ENCODE measurements around the gene LCNL1.
A peak's percentile ranks its signal among the peaks of the same experiment; 100 is the strongest.

The LCNL1 gene

GRCh38 chr9:136965771-136966484 is 16.9 kb upstream of the LCNL1 start:
- TF ChIP-seq CTCF (IDR thresholded peaks at IDR 0.05; ENCODE audit: poor library complexity, severe bottlenecking) = no peak
- Histone ChIP-seq H3K27ac (ENCODE audit: poor library complexity, severe bottlenecking) (no peak overlapping the region), H3K27me3 (ENCODE audit: insufficient read depth, poor library complexity, severe bottlenecking) (no peaks in the 10 kb centered on the region), H3K9me3 (ENCODE audit: severe bottlenecking) (no peaks in the 10 kb centered on the region), H3K4me1 (ENCODE audit: insufficient read depth, poor library complexity, severe bottlenecking) (no peaks in the 10 kb centered on the region), H3K36me3 (ENCODE audit: low read depth) (no peaks in the 10 kb centered on the region), H3K4me3 (ENCODE audit: severe bottlenecking) (no peak overlapping the region)
- DNase-seq (ENCODE audit: low spot score) = no peak
- ATAC-seq (ENCODE audit: low read depth) = no peak

GRCh38 chr9:136968333-136969127 is 14.3 kb upstream of the LCNL1 start:
- Histone ChIP-seq H3K4me3 (ENCODE audit: severe bottlenecking) (no peak overlapping the region), H3K9me3 (ENCODE audit: severe bottlenecking) (no peaks in the 10 kb centered on the region), H3K36me3 (ENCODE audit: low read depth) (no peaks in the 10 kb centered on the region), H3K4me1 (ENCODE audit: insufficient read depth, poor library complexity, severe bottlenecking) (no peaks in the 10 kb centered on the region), H3K27me3 (ENCODE audit: insufficient read depth, poor library complexity, severe bottlenecking) (no peaks in the 10 kb centered on the region), H3K27ac (ENCODE audit: poor library complexity, severe bottlenecking) (no peak overlapping the region)
- DNase-seq (ENCODE audit: low spot score) (no peak), ATAC-seq (ENCODE audit: low read depth) (no peak)
- no peak for TF ChIP-seq CTCF (IDR thresholded peaks at IDR 0.05; ENCODE audit: poor library complexity, severe bottlenecking)

- no peaks in the 10 kb centered on the region for H3K36me3 ChIP-seq (ENCODE audit: low read depth)
- no peak overlapping the region for H3K27ac ChIP-seq (ENCODE audit: poor library complexity, severe bottlenecking)
- no peaks in the 10 kb centered on the region for H3K9me3 ChIP-seq (ENCODE audit: severe bottlenecking)
- no peak overlapping the region for H3K4me3 ChIP-seq (ENCODE audit: severe bottlenecking)
- DNase-seq (ENCODE audit: low spot score) (no peak), ATAC-seq (ENCODE audit: low read depth) (peak; percentile 21; the same call in 1 of the 3 replicates)
- H3K4me1 ChIP-seq (ENCODE audit: insufficient read depth, poor library complexity, severe bottlenecking) = no peaks in the 10 kb centered on the region
- TF ChIP-seq CTCF (IDR thresholded peaks at IDR 0.05; ENCODE audit: poor library complexity, severe bottlenecking) = no peak
- H3K27me3 ChIP-seq (ENCODE audit: insufficient read depth, poor library complexity, severe bottlenecking) = no peaks in the 10 kb centered on the region
Measured at GRCh38 chr9:136969150-136969549, 13.6 kb upstream of the LCNL1 start.

- Histone ChIP-seq H3K4me3 (ENCODE audit: severe bottlenecking) (no peak overlapping the region), H3K9me3 (ENCODE audit: severe bottlenecking) (no peaks in the 10 kb centered on the region), H3K36me3 (ENCODE audit: low read depth) (no peaks in the 10 kb centered on the region), H3K27ac (ENCODE audit: poor library complexity, severe bottlenecking) (no peak overlapping the region), H3K4me1 (ENCODE audit: insufficient read depth, poor library complexity, severe bottlenecking) (peaks cover 2% of the 10 kb centered on the region), H3K27me3 (ENCODE audit: insufficient read depth, poor library complexity, severe bottlenecking) (no peaks in the 10 kb centered on the region)
- DNase-seq (ENCODE audit: low spot score) = no peak
- ATAC-seq (ENCODE audit: low read depth) = no peak
- TF ChIP-seq CTCF (IDR thresholded peaks at IDR 0.05; ENCODE audit: poor library complexity, severe bottlenecking) = no peak
Measured at GRCh38 chr9:136969774-136970173, 13.0 kb upstream of the LCNL1 start.

- DNase-seq (ENCODE audit: low spot score) (no peak), ATAC-seq (ENCODE audit: low read depth) (no peak)
- Histone ChIP-seq H3K4me1 (ENCODE audit: insufficient read depth, poor library complexity, severe bottlenecking) (peaks cover 7% of the 10 kb centered on the region), H3K9me3 (ENCODE audit: severe bottlenecking) (no peaks in the 10 kb centered on the region), H3K27me3 (ENCODE audit: insufficient read depth, poor library complexity, severe bottlenecking) (no peaks in the 10 kb centered on the region), H3K4me3 (ENCODE audit: severe bottlenecking) (no peak overlapping the region), H3K27ac (ENCODE audit: poor library complexity, severe bottlenecking) (no peak overlapping the region), H3K36me3 (ENCODE audit: low read depth) (no peaks in the 10 kb centered on the region)
- no peak for TF ChIP-seq CTCF (IDR thresholded peaks at IDR 0.05; ENCODE audit: poor library complexity, severe bottlenecking)
Measured at GRCh38 chr9:136970361-136970760, 12.4 kb upstream of the LCNL1 start.

Measured in RWPE2 (cell line).